SIG-M5 treated with dmso at 0.1 percent for 504 hours (cell line): Measurements from ENCODE around the gene TLX1.

ENCODE experiments used
- DNase-seq: peaks from one replicate; lab custom pipeline; 2025; ENCODE audit not compliant: unreplicated experiment; lab: John Stamatoyannopoulos, UW

The TLX1 gene

GRCh38 chr10:101130984-101131961, at the start of gene TLX1:
TLX1 (plus strand) TSS chr10:101131300; CDS start chr10:101131542, 242 bp downstream.
- no peak for DNase-seq

- DNase-seq = no peak
Measured at GRCh38 chr10:101085846-101086245, 45.3 kb upstream of the TLX1 start.

GRCh38 chr10:101087376-101087775, 43.7 kb upstream of the TLX1 start:
- no peak for DNase-seq

- DNase-seq = no peak
Measured at GRCh38 chr10:101087965-101088364, 43.1 kb upstream of the TLX1 start.

- DNase-seq = no peak
Measured at GRCh38 chr10:101089520-101090299, 41.4 kb upstream of the TLX1 start.

- DNase-seq = no peak
Measured at GRCh38 chr10:101090597-101090996, 40.5 kb upstream of the TLX1 start.

GRCh38 chr10:101091546-101092290, 39.4 kb upstream of the TLX1 start:
- DNase-seq = no peak

GRCh38 chr10:101092881-101093354, 38.2 kb upstream of the TLX1 start:
- DNase-seq = no peak

GRCh38 chr10:101094121-101094879, 36.8 kb upstream of the TLX1 start:
- DNase-seq = no peak

GRCh38 chr10:101095004-101095403, 36.1 kb upstream of the TLX1 start:
- DNase-seq = no peak

GRCh38 chr10:101095550-101096213, 35.4 kb upstream of the TLX1 start:
- peak; percentile 71 for DNase-seq

- DNase-seq = no peak
Measured at GRCh38 chr10:101096378-101096777, 34.7 kb upstream of the TLX1 start.

GRCh38 chr10:101097881-101098280, 33.2 kb upstream of the TLX1 start:
- no peak for DNase-seq

GRCh38 chr10:101099901-101100300, 31.2 kb upstream of the TLX1 start:
- no peak for DNase-seq

- DNase-seq = no peak
Measured at GRCh38 chr10:101101372-101101881, 29.7 kb upstream of the TLX1 start.

- peak; percentile 5 for DNase-seq
Measured at GRCh38 chr10:101103430-101103829, 27.7 kb upstream of the TLX1 start.

GRCh38 chr10:101106351-101106750, 24.7 kb upstream of the TLX1 start:
- no peak for DNase-seq

GRCh38 chr10:101107771-101108170, 23.3 kb upstream of the TLX1 start:
- no peak for DNase-seq

- no peak for DNase-seq
Measured at GRCh38 chr10:101110856-101111523, 20.1 kb upstream of the TLX1 start.
